Cardiac septum (tissue), 1 donor: ENCODE data around the gene EVA1C. TPM values are rescaled to one million over a fixed set of nuclear protein-coding genes. Genes with fewer than 3 reads are reported as not detected.
"Not testable (repeated sequence)": the region's sequence is repeated elsewhere in the genome, so short reads cannot be mapped to it uniquely, and the experiment has no call there.

ENCODE experiments used
- DNase-seq: peaks from one replicate; pipeline ENCODE4 v3.0.0-alpha.2; 2020; ENCODE audit warnings: low spot score
- intact Hi-C: fragments of 100-400 bp; cut with DNase I; formaldehyde crosslinking; loops from one replicate; pipeline ENCODE4 v1.14.0; 2022
- total RNA-seq: library from RNA; stranded (reverse); fragmentation: NEBNext Ultra II Directional; extraction: Animal tissue kit (Norgen Biotek cat#: 25700); gene quantifications from one replicate; pipeline ENCODE4 v1.2.1, GENCODE V29; 2021
- donor health status: DM: no; HTN: no; CAD: no.

Gene EVA1C
- total RNA-seq, 1 donor from 2014 or later = 15.4 TPM

- intact Hi-C loops = no loop called here
- no peak for DNase-seq
These were observed 123.1 kb downstream of the EVA1C start for GRCh38 chr21:32535612-32536011.

- intact Hi-C loops = no loop called here
- DNase-seq = no peak
These were observed 125.0 kb downstream of the EVA1C start for GRCh38 chr21:32537569-32537881.

GRCh38 chr21:32538147-32538792 is 125.8 kb downstream of the EVA1C start:
- intact Hi-C loops = no loop called here
- DNase-seq = no peak

GRCh38 chr21:32539378-32539777 is 126.9 kb downstream of the EVA1C start:
- DNase-seq = no peak
- intact Hi-C loops = no loop called here

- intact Hi-C loops, DNase-seq: not testable (repeated sequence)
These were observed 130.6 kb downstream of the EVA1C start for GRCh38 chr21:32543056-32543455.

- DNase-seq = no peak
- intact Hi-C loops = no loop called here
These were observed 131.5 kb downstream of the EVA1C start for GRCh38 chr21:32543975-32544374.

GRCh38 chr21:32544697-32545096 is 132.2 kb downstream of the EVA1C start:
- no peak for DNase-seq
- intact Hi-C loops = no loop called here

- intact Hi-C loops = no loop called here
- no peak for DNase-seq
These were observed 133.5 kb downstream of the EVA1C start for GRCh38 chr21:32545948-32546441.

- intact Hi-C loops = no loop called here
- no peak for DNase-seq
These were observed 134.5 kb downstream of the EVA1C start for GRCh38 chr21:32547018-32547417.

GRCh38 chr21:32548978-32549377 is 136.5 kb downstream of the EVA1C start:
- intact Hi-C loops = no loop called here
- no peak for DNase-seq

GRCh38 chr21:32549440-32549839 is 136.9 kb downstream of the EVA1C start:
- DNase-seq = no peak
- intact Hi-C loops = no loop called here

- intact Hi-C loops = no loop called here
- no peak for DNase-seq
These were observed 137.4 kb downstream of the EVA1C start for GRCh38 chr21:32549886-32550285.

- intact Hi-C loops = no loop called here
- DNase-seq = no peak
These were observed 142.5 kb downstream of the EVA1C start for GRCh38 chr21:32554832-32555638.

- intact Hi-C loops = no loop called here
- DNase-seq = no peak
These were observed 145.6 kb downstream of the EVA1C start for GRCh38 chr21:32558106-32558505.

GRCh38 chr21:32559006-32559610 is 146.6 kb downstream of the EVA1C start:
- DNase-seq = no peak
- intact Hi-C loops = no loop called here

GRCh38 chr21:32560896-32561295 is 148.4 kb downstream of the EVA1C start:
- no peak for DNase-seq
- intact Hi-C loops = no loop called here

GRCh38 chr21:32561476-32561875 is 149.0 kb downstream of the EVA1C start:
- intact Hi-C loops, DNase-seq: not testable (repeated sequence)

- intact Hi-C loops = no loop called here
These were observed 149.9 kb downstream of the EVA1C start for GRCh38 chr21:32562426-32562825.

GRCh38 chr21:32562915-32563314 is 150.4 kb downstream of the EVA1C start:
- no peak for DNase-seq
- intact Hi-C loops = no loop called here

More at GRCh38 chr21:32562426-32562825, 149.9 kb downstream of the EVA1C start:
- no peak for DNase-seq
